Measurements from ENCODE around the gene DISC1.

Gene DISC1

GRCh38 chr1:232012773-232013386 lies 386.3 kb downstream of the DISC1 start:
- no peak for DNase-seq (ENCODE audit: low read depth)

DNA sequence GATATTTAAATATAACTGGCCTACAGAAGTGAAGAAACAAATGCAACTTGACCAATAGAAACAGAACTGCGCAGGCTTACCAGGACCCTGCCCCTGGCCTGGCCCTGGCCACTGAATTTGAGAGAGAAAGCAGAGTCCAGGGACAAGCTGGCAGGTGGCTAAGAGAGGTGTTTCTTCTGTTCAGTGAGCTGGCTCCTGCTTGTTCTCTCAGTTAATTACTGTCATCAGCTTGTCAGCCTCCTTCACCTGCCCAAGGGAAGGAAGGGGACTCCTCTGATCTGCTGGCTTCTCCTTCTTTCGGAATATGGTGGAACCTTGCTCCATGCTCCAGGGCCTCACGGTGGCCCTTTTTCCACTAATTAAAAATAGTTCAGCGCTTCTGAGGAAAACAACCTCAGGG lies 388.4 kb downstream of the DISC1 start:
- DNase-seq (ENCODE audit: low read depth) = no peak

GRCh38 chr1:232016616-232017015 lies 390.0 kb downstream of the DISC1 start:
- DNase-seq (ENCODE audit: low read depth) = no peak

DNA sequence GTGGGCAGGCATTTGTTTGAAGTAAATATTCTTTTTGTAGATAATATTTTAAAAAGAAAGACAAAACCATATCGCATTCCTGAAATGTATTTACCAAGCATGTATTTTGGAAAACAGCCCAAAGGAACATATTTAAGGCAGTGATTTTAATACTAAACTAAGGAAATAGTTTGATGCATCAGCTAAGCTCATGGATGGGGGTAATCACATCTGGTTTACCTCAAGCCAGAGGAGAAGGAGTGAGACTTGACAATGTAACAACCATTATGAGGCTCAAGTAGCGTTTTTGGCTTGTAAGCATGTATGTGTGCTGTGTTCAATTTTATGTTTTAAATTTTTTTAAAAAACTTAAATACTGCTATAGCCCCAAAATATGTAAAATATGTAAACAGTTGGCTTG lies 390.5 kb downstream of the DISC1 start:
- no peak for DNase-seq (ENCODE audit: low read depth)

DNA sequence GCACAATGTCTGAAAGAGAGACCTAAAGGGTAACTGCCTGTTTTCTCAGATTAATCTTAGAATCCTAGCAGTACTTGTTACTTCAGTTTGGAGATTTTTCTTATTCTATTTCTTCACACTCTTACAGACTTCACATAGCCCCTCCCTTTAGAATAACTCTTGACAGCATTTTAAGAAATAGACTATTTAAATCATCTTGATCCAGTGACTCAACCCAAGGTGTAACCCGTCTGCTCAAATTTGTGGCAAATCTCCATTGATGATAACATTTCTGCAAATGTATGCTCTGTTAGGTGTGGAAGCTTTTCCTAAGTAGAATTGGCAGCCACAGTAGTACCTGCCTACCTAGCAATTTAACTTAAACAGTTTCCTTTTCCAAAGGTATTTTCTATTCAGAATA lies 391.2 kb downstream of the DISC1 start:
- DNase-seq (ENCODE audit: low read depth) = no peak

DNA sequence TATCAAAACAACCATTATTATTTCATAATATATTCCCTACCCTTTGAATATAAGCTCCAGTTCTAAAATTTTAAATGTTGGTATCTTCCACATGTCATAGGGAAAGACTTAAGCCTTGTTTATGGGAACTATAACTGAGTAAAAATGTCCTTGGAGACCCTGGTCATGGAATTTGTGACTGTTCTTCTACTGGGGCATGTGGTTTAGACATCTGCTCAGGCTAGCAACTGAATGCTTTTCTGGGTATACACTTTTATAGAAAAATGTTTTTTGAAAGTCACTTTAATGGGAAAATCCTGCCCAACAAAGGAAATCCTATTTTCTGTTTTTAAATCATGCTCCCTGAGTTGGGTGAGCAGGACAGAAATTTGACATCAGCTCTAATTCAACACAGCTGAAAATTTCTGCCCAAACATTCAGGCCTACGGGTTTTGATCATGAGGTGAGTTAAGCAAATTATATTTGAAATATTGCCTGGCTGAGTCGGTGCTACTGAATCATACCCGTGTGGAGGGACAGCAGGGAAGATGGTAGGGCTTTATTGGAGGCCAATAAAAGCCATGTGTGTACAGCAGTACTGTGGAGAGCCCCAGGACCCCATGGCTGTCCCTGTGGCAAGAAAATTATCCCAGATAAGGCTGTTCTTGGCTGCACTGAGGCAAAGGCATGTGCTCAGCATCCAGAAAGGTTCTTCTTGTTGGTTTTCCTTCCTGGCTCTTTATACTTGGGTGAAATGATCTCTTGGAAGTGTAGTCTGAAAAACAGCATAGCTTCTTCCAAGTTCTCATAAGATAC lies 391.8 kb downstream of the DISC1 start:
- no peak for DNase-seq (ENCODE audit: low read depth)

GRCh38 chr1:232019026-232019340 lies 392.4 kb downstream of the DISC1 start:
- no peak for DNase-seq (ENCODE audit: low read depth)

DNA sequence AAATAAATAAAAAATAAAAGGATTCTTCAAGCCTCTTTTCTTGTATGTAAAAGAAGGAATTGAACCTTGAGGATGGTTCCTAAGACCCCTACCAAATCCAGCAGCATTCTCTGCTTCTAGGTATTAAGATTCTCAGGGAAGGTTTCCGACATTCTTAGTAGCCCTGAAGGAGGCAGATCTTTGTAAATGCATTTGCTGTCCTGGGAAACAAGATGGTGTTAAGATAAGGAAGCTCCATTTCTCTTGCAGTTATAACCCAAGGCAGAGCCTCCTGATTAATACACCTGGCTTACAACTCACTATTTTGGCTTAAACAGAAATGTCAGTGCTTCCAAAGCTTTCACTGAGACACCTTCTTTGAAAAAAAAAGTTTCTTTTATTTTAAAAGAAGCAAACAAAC lies 393.8 kb downstream of the DISC1 start:
- no peak for DNase-seq (ENCODE audit: low read depth)

GRCh38 chr1:232029315-232029714 lies 402.7 kb downstream of the DISC1 start:
- no peak for DNase-seq (ENCODE audit: low read depth)

DNA sequence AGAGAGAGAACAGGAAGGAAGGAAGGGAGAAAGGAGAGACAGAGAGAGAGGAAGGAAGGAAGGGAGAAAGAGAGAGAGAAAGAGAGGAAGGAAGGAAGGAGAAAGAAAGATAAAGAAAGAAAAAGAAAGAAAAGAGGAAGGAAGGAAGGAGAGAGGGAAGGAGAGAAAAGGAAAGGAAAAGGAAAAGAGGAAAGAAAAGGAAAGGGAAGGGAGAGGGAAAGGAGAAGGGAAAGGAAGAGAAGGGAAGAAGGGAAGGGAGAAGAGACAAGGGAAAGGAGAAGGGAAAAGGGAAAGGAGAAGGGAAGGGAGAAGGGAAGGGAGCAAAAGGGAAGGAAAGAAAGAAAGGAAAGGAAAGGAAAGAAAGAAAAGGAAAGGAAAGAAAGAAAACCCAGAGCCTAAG lies 404.6 kb downstream of the DISC1 start:
- no peak for DNase-seq (ENCODE audit: low read depth)

GRCh38 chr1:232033285-232033684 lies 406.7 kb downstream of the DISC1 start:
- no peak for DNase-seq (ENCODE audit: low read depth)

GRCh38 chr1:232034556-232034955 lies 408.0 kb downstream of the DISC1 start:
- no peak for DNase-seq (ENCODE audit: low read depth)

GRCh38 chr1:232036181-232036933 lies 409.8 kb downstream of the DISC1 start:
- no peak for DNase-seq (ENCODE audit: low read depth)

- DNase-seq (ENCODE audit: low read depth) = no peak
Measured at GRCh38 chr1:232037774-232038388, 411.3 kb downstream of the DISC1 start.

GRCh38 chr1:232038706-232039677 lies 412.4 kb downstream of the DISC1 start:
- DNase-seq (ENCODE audit: low read depth) = no peak

DNA sequence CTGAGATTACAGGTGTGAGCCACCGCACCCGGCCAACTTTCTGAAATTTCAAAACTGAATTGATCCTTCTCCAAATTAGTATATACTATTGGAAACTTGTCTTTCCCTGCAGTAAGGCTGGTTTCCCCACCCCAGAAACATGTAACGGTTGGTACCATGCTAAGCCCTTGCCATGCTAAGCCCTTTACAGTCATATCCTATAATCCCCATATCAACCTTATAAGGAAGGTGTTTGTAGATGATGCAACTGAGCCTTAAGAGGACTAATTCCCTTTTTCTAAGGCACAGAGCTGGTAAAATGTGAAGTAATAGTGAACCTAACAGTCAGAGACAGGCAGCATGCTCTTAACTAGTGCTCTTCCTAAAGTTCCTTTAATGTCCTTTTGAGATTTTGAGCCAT lies 413.7 kb downstream of the DISC1 start:
- no peak for DNase-seq (ENCODE audit: low read depth)

DNA sequence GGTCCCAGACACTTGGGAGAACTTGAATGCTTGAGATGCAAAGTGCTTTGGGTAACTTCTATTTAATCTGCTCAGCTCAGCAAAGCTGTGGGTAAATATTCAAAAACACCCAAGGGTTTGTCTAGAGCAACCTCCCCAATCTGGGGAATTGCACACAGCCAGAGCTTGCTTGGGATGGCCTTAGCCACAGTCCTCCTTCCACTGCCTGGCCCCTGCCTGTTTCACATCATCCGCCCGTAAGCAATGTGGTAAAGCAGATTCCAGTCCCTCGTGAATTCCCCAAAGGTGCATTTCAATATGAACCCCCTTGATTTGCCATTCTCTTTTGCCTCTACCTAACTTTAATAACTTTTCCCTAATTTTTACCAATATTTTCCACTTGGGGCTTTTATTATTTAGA lies 418.1 kb downstream of the DISC1 start:
- no peak for DNase-seq (ENCODE audit: low read depth)

- no peak for DNase-seq (ENCODE audit: low read depth)
Measured at GRCh38 chr1:232045139-232045994, 418.8 kb downstream of the DISC1 start.

DNA sequence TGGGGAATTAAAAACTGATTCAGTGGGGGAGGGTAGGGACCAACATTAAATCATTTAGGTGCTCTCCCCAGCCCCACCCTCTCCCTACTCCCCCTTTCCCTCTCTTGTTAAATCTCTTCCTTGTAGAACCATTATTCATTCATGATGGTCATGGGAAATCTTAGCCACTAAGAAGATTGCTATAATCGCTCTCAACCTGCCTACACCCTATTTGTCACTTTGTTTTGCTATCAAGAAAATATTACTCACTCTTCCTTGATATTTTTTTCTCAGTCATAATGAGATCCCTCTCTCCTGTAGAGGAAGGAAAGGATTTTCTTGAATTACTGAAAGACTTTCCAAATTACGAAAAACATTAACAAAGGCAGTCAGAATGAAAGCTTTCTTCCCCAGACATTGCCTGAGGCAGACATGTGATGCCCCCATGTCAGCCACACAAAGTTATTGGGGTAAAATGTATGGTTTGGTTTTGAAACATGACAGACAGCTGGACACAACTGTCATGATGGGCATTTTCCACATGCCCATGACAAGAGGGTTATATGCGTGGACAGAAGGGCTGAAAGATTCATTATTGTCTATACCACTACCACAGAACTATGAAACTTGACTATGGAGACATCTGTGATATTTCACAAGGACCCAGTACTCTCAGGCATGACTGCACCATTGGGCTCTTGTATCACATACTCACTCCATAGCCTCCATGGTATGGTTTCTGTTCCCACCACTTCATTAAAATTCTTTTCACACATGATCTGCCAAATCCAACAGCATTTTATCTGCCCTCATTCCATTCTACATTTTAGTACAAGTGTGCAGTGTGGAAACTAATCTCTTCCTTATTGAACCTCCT lies 420.1 kb downstream of the DISC1 start:
- DNase-seq (ENCODE audit: low read depth) = no peak

GRCh38 chr1:232047473-232047872 lies 420.9 kb downstream of the DISC1 start:
- no peak for DNase-seq (ENCODE audit: low read depth)
